Measurements from ENCODE around the gene ACO1.

- TF ChIP-seq EZH2 (IDR thresholded peaks at IDR 0.05; ENCODE audit: borderline replicate concordance, low read depth, low read length, severe bottlenecking) = no peak
- no peak for TF ChIP-seq CTCF (IDR thresholded peaks at IDR 0.05; ENCODE audit: extremely low read depth in 1 of 2, insufficient read depth in 1 of 2, low read depth in 1 of 2, low read length in 2 of 2)
- no peak for TF ChIP-seq POLR2A (IDR thresholded peaks at IDR 0.05; ENCODE audit: low read depth, low read length)
Observed at GRCh38 chr9:32382565-32383320, 1.7 kb upstream of the ACO1 start.

Data from endothelial cell of umbilical vein (primary cell).